Head of caudate nucleus (tissue), 42 donors: ENCODE measurements around the gene MAGI2.

ENCODE experiments used
- DNase-seq, 42 donors: peaks; one replicate each; pipeline versions ENCODE4 v3.0.0 to v3.0.0-alpha.2; 2020 to 2021; ENCODE audit warnings: mixed read lengths in 7 of 42
- intact Hi-C: fragments of 100-400 bp; cut with DNase I; formaldehyde crosslinking; loops from one replicate; pipeline ENCODE4 v1.15.0; 2022

MAGI2 gene

DNA sequence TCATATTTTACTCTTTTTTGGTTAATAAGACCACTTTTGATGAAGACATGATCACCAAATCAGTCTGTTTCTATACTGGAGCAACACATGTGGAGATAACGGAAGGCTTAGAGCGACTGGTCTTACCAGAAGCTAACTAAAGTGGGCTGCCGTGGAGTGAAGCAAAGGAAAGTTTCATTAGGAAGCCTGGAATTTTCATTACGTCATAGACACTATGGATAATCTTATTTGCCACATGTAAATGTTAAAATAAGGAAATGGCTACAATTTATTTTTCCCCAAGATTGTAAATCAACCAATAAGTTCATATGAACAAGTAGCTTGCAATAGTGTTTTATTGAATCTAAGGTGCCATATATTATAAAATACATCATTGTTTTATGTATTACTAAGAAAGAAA, 1469.5 kb downstream of the MAGI2 start:
- DNase-seq: no peak
- intact Hi-C loops: no loop called here

DNA sequence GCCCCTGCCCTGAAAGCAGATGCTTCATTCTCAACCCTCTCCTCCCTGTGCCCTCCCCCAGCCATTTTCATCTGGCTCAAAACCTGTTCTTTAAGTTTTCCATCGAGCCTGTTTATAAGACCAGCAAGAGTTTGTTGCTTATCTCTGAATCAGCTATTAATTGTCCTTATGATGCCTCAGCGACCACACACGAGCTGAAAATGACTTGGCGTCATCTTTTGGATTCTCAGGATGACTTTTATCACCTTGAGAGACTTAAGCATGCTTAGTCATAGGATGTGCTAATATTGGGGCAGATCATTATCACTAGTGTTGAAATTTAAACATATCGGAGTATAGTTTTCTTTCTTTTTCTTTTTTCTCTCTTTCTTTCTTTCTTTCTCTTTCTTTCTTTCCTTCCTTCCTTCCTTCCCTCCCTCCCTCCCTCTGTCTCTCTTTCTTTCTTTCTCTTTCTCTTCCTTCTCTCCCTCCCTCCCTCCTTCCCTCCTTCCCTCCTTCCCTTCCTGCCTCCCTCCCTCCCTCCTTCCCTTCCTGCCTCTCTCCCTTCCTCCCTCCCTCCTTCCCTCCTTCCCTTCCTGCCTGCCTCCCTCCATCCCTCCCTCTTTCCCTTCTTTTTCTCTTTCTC, 1470.4 kb downstream of the MAGI2 start:
- intact Hi-C loops: no loop called here
- DNase-seq: no peak

DNA sequence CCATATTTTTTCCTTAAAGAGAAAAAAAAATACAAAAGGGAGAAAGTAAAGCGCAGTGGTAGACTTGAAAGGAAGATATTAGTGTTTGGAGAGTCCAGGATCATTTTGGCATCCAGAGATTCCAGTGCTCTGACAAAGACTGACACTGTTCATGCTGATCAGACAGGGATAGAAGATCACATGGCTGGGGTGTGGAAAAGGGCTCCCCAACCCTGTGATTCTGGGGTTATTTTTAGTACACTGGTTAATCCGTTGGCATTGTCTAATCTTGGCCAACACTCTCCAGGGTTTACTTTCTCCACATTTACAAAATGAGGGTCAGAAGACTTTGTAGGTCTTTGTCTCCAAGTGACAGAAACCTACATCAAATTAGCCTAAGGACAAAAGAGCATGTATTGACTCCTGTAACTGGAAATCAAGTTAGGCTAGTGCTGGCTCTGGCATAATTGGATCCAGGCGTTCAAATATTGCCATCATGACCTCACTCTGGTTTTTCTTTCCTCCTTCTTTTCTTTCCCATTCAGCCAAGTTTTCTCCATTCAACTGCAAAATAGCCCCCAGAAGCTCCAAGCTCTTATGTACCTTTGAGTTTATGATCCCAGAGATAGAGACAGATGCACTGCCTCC, 1473.3 kb downstream of the MAGI2 start:
- intact Hi-C loops: no loop called here
- no peak for DNase-seq

DNA sequence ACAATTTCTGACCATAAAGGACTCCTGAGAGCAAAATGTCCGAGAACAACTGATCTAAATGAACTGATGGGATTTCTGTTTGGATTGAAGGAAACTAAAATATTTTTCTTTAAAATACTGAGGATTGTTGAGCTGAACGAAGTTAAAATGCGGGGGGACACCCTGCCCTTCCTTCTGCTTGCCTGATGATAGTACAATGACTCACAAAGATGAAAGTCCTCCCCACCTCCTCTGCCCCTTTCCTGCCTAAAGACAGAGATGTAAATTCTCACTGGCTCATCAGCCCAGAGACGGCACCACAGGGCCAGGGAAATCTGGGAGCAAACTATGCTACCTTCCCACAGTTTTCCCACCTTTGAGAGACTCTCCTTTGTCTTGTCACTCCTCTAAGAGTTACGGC, 1474.2 kb downstream of the MAGI2 start:
- intact Hi-C loops: no loop called here
- no peak for DNase-seq

DNA sequence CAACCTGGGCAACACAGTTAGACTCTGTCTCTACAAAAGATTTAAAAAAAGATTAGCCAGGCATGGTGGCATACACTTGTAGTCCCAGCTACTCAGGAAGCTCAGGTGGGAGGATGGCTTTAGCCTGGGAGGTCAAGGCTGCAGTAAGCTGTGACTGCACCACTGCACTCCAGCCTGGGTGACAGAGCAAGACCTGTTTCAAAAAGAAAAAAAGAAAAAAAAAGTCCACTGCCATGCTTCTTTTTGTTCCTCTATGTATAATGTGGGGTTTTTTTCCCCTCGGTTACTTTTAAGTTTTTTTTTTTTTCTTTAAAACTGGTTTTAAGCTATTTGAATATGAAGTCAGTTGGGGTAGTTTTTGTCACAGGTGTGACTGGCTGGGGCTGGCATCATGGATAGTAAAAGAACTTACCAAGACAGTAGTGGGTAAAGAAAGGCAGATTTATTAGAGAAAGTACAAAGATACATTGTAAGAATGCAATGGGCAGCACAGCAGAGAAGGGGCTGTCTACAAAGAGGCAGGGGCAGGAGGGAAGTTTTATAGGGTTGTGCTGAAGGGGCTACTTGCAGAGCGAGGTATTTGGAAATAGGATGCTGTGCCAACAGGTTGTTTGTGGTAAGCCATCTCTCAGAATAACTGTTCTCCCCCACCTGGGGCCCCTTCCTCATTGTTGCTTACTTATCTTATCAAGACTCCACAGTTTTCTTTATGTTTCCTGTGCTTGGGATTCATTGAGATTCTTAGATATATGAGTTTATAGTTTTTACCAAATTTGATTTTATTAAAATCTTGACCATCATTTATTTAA, 1477.6 kb downstream of the MAGI2 start:
- DNase-seq: no peak

DNA sequence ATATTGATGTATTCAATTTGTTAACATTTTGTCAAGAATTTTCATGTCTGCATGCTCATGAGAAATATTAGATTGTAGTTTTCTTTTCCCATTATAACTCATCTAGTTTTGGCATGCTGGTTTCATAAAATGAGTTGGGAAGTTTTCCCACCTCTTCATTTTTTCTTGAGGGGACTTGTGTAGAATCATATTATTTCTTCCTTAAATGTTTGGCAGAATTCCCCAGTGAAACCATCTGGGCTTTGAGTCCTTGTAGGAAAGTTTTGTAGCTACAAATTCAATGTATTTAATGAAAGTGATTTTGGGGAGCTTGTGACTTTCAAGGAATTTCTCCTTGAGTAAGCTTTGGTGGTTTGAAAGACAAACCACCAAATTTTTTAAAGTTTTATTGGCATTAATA, 1481.7 kb downstream of the MAGI2 start:
- no peak for DNase-seq
- intact Hi-C loops: no loop called here

More for the DNA sequence above, 1477.6 kb downstream of the MAGI2 start:
- intact Hi-C loops: no loop called here

DNA sequence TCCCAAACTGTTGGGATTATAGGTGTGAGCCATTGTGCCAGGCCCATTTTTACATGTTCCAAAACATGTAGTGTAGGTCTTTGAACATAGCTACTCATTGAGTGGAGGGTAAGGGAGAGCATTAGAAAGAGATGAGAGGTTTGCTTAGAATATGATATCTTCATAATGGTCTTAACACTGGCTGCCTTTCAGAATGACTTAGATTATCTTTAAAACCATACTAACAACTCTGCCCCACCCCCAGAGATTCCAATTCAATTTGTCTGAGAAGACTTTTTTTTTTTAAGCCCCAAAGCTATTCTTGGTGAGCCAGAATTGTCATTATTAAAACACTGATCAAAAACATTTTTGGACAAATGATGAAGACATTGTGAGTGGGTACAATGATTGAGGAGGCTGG, 1486.0 kb downstream of the MAGI2 start:
- no peak for DNase-seq
- intact Hi-C loops: no loop called here
